ENCODE results near the gene RGL2. TPM values are rescaled to one million over a fixed set of nuclear protein-coding genes. Genes with fewer than 3 reads are reported as not detected.

RGL2 gene
- total and polyA plus RNA-seq, 2 experiments from 2014 or later: 63.3 to 82.1 TPM

- Histone ChIP-seq H3K27me3 (no peaks in the 10 kb centered on the region), H3K9me3 (ENCODE audit: low read depth) (no peaks in the 10 kb centered on the region), H3K4me2 (peak overlapping the region; percentile 94), H2AFZ (peak overlapping the region; percentile 93), H3K27ac (peak overlapping the region; percentile 99), H3K79me2 (peaks cover 53% of the 10 kb centered on the region), H3K4me1 (ENCODE audit: insufficient read depth) (peaks cover 16% of the 10 kb centered on the region), H3K36me3 (replicated peaks; ENCODE audit: insufficient read depth, low read depth) (no peaks in the 10 kb centered on the region), H3K4me3 (peak overlapping the region; percentile 82), H4K20me1 (ENCODE audit: insufficient read depth, poor library complexity, severe bottlenecking) (peaks cover 8% of the 10 kb centered on the region), H3K9me2 (replicated peaks; ENCODE audit: insufficient read depth) (no peaks in the 10 kb centered on the region)
- WGBS (ENCODE audit: low lambda C conversion rate, missing lambda C conversion rate): 1% methylated on average over 54 of the region's 54 CpGs
- TF ChIP-seq EZH2 (IDR thresholded peaks at IDR 0.05; ENCODE audit: borderline replicate concordance) (no peak), EZH2phosphoT487 (IDR thresholded peaks at IDR 0.05; ENCODE audit: low read depth, severe bottlenecking, unreplicated experiment) (no peak), CTCF (IDR thresholded peaks at IDR 0.05; ENCODE audit: poor library complexity) (peak; percentile 86)
- DNase-seq (ENCODE audit: low spot score): peak; percentile 96
Observed at GRCh38 chr6:33299237-33299944, 649 bp upstream of the RGL2 start.

GRCh38 chr6:33297956-33298772 is 578 bp downstream of the RGL2 start:
- Histone ChIP-seq H3K36me3 (replicated peaks; ENCODE audit: insufficient read depth, low read depth) (no peaks in the 10 kb centered on the region), H3K9me2 (replicated peaks; ENCODE audit: insufficient read depth) (no peaks in the 10 kb centered on the region), H3K27me3 (no peaks in the 10 kb centered on the region), H3K4me1 (ENCODE audit: insufficient read depth) (peaks cover 16% of the 10 kb centered on the region), H3K9me3 (ENCODE audit: low read depth) (no peaks in the 10 kb centered on the region), H3K27ac (peak overlapping the region; percentile 99), H2AFZ (peak overlapping the region; percentile 93), H3K4me3 (peak overlapping the region; percentile 82), H4K20me1 (ENCODE audit: insufficient read depth, poor library complexity, severe bottlenecking) (peaks cover 8% of the 10 kb centered on the region), H3K4me2 (peak overlapping the region; percentile 94), H3K79me2 (peaks cover 51% of the 10 kb centered on the region)
- WGBS (ENCODE audit: low lambda C conversion rate, missing lambda C conversion rate): 2% methylated on average over 22 of the region's 42 CpGs
- peak; percentile 79 for DNase-seq (ENCODE audit: low spot score)
- TF ChIP-seq CTCF (IDR thresholded peaks at IDR 0.05; ENCODE audit: poor library complexity) (no peak), EZH2phosphoT487 (IDR thresholded peaks at IDR 0.05; ENCODE audit: low read depth, severe bottlenecking, unreplicated experiment) (no peak), EZH2 (IDR thresholded peaks at IDR 0.05; ENCODE audit: borderline replicate concordance) (no peak)

- Histone ChIP-seq H3K4me1 (ENCODE audit: insufficient read depth) (peaks cover 16% of the 10 kb centered on the region), H3K4me2 (peak overlapping the region; percentile 94), H3K36me3 (replicated peaks; ENCODE audit: insufficient read depth, low read depth) (no peaks in the 10 kb centered on the region), H3K79me2 (peaks cover 44% of the 10 kb centered on the region), H3K4me3 (peak overlapping the region; percentile 82), H3K9me3 (ENCODE audit: low read depth) (no peaks in the 10 kb centered on the region), H3K27me3 (no peaks in the 10 kb centered on the region), H3K9me2 (replicated peaks; ENCODE audit: insufficient read depth) (no peaks in the 10 kb centered on the region), H4K20me1 (ENCODE audit: insufficient read depth, poor library complexity, severe bottlenecking) (peaks cover 5% of the 10 kb centered on the region), H3K27ac (peak overlapping the region; percentile 99), H2AFZ (no peak overlapping the region)
- 9% methylated on average over 16 of the region's 16 CpGs for whole genome bisulfite sequencing (ENCODE audit: low lambda C conversion rate, missing lambda C conversion rate)
- TF ChIP-seq CTCF (IDR thresholded peaks at IDR 0.05; ENCODE audit: poor library complexity) (no peak), EZH2phosphoT487 (IDR thresholded peaks at IDR 0.05; ENCODE audit: low read depth, severe bottlenecking, unreplicated experiment) (no peak), EZH2 (IDR thresholded peaks at IDR 0.05; ENCODE audit: borderline replicate concordance) (no peak)
- DNase-seq (ENCODE audit: low spot score): peak; percentile 69
Observed at GRCh38 chr6:33297406-33297955, 1.3 kb downstream of the RGL2 start.
